ENCODE measurements around the gene PALLD. TPM values are rescaled to one million over a fixed set of nuclear protein-coding genes. Genes with fewer than 3 reads are reported as not detected.
A peak's percentile ranks its signal among the peaks of the same experiment; 100 is the strongest.

PALLD gene
- total RNA-seq, 4 donors from 2014 or later, result 71.8 to 106 (median 83.3) TPM

DNA sequence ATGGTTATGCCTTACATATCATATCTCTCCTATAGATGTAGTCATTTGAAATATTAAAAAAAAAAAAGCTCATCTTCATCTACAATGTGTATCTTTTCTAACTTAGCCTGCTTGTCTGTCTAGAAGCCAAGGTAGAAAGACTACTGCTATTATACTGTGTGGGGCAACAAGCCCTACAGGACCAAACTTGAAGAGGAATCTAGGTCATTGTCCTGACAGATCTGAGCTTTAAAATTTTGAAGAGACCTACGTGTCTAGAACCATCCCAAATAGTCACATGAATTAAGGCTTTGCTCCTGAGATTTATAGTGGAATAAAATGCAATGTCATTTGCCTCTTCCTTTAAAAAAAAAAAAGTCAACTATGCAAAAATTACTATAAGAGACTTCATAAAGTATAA, 95.8 kb downstream of the PALLD start:
- H3K9me3 ChIP-seq, result no peaks in the 10 kb centered on the region
- 44% methylated on average over 1 of the region's 1 CpG for WGBS
- H3K27me3 ChIP-seq, result no peaks in the 10 kb centered on the region
- TF ChIP-seq, protein P1, sequence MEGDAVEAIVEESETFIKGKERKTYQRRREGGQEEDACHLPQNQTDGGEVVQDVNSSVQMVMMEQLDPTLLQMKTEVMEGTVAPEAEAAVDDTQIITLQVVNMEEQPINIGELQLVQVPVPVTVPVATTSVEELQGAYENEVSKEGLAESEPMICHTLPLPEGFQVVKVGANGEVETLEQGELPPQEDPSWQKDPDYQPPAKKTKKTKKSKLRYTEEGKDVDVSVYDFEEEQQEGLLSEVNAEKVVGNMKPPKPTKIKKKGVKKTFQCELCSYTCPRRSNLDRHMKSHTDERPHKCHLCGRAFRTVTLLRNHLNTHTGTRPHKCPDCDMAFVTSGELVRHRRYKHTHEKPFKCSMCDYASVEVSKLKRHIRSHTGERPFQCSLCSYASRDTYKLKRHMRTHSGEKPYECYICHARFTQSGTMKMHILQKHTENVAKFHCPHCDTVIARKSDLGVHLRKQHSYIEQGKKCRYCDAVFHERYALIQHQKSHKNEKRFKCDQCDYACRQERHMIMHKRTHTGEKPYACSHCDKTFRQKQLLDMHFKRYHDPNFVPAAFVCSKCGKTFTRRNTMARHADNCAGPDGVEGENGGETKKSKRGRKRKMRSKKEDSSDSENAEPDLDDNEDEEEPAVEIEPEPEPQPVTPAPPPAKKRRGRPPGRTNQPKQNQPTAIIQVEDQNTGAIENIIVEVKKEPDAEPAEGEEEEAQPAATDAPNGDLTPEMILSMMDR (IDR thresholded peaks at IDR 0.05), result no peak
- TF ChIP-seq EP300 (IDR thresholded peaks at IDR 0.05) (no peak), POLR2AphosphoS5 (IDR thresholded peaks at IDR 0.05) (no peak), POLR2A (IDR thresholded peaks at IDR 0.05) (no peak)
- peaks cover 19% of the 10 kb centered on the region for H3K4me1 ChIP-seq
- no peak overlapping the region for H3K4me3 ChIP-seq
- DNase-seq (ENCODE audit: low spot score in 2 of 2), result no peak
- no peaks in the 10 kb centered on the region for H3K36me3 ChIP-seq
- H3K27ac ChIP-seq, result peak overlapping the region; percentile 48

DNA sequence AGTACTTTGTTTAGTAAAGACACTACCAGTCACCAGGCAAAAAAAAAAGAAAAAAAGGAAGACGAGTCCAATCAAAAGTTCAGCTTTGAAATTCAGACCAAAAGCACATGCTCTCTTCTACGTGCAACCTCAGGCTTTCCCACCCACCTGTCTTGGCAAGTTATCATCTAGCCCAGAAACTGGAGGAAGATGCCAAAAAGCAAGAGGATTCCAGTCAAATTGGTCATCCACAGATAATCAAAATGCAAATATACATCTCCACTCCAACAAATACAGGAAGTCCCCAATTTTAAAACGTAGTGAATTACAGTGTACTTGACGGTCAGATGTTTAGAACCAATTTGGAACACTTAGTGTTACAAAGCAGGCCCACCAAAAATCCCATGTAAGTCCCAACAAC, 96.5 kb downstream of the PALLD start:
- TF ChIP-seq POLR2A (IDR thresholded peaks at IDR 0.05), result no peak
- no peak for TF ChIP-seq POLR2AphosphoS5 (IDR thresholded peaks at IDR 0.05)
- no peak for TF ChIP-seq EP300 (IDR thresholded peaks at IDR 0.05)
- TF ChIP-seq, protein P1 (IDR thresholded peaks at IDR 0.05), result no peak
- Histone ChIP-seq H3K9me3 (no peaks in the 10 kb centered on the region), H3K36me3 (no peaks in the 10 kb centered on the region), H3K27me3 (no peaks in the 10 kb centered on the region), H3K4me3 (no peak overlapping the region), H3K27ac (peak overlapping the region; percentile 48), H3K4me1 (peaks cover 12% of the 10 kb centered on the region)
- 53% methylated on average over 4 of the region's 4 CpGs for WGBS
- DNase-seq (ENCODE audit: low spot score in 2 of 2), result no peak

DNA sequence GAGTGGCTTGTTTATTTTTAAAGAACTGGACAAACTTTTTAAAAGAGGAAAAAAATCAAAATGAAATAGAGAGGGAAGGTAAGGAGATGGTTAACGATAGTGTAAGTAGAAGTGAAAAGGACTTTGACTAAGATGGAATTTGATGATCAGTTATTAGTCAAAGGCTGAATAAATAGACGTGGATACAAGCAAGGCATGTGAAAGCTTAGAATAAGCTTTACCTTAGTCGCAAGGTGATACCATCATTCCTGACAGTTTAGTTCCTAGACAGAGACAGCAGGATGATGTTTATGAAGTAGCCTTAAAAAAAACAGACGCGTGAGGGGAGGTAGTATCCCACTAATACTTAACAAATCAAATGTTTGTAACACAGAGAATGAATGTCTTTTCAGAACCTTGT, 97.3 kb downstream of the PALLD start:
- Histone ChIP-seq H3K9me3 (no peaks in the 10 kb centered on the region), H3K27ac (no peak overlapping the region), H3K36me3 (no peaks in the 10 kb centered on the region), H3K27me3 (no peaks in the 10 kb centered on the region), H3K4me1 (peaks cover 11% of the 10 kb centered on the region), H3K4me3 (no peak overlapping the region)
- DNase-seq (ENCODE audit: low spot score in 2 of 2), result no peak
- 92% methylated on average over 5 of the region's 5 CpGs for WGBS
- TF ChIP-seq, protein P1 (IDR thresholded peaks at IDR 0.05), result no peak
- no peak for TF ChIP-seq POLR2AphosphoS5 (IDR thresholded peaks at IDR 0.05)
- no peak for TF ChIP-seq POLR2A (IDR thresholded peaks at IDR 0.05)
- TF ChIP-seq EP300 (IDR thresholded peaks at IDR 0.05), result no peak

DNA sequence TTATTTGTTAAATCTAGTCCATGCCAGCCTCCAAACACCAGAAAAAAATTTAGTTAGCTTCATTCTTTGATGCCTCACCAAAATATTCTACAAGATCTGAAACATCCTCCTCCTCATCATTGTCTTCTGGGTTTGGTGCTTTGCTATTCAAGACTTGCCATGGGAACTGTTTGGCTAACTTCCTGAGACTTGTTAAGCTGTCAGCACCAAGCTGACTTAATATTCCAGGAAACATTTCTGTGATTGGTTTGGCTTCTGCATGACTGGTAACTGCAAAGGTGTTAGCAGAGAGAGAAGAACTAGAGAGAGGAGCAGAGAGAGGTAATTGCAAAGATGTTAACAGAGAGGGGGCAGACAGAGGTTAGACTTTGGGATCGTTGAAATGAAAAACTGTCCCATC, 101.3 kb downstream of the PALLD start:
- H3K4me1 ChIP-seq, result peaks cover 17% of the 10 kb centered on the region
- 24% methylated on average over 1 of the region's 1 CpG for WGBS

DNA sequence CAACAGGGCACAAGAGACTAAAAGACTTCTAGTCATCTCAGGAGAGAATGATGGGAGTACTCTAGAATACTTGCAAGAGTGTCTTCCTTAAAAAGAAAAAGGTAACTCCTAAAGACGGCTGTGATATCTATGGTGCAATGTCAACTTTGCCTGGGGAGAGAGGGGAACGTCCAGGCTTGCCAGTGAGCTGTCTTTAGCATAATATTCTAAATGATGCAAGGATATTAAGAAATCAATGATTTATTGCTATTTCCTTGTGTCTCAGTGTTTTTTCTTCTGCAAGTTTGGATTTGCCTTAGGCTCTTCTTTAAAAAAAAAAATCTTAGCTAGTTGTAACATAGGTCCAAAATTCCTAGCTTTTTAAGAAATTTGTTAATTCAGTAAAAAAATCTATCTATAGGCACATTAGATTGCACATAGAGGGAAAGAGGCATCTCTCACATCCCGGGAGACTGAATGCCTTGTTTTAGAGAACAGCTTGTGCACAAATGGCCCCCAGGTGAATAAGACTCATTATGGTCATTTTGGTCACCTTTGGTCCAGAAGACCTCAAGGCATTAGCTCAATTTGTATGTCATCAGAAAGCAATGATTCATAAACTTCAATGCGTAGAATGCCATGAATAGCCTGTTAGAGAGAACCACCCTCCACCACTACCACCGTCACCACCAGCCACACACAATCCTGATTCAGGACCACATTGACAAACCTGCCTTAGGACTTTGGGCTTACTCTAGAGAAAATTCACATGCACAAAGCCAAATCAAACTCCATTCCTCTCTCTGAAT, 104.1 kb downstream of the PALLD start:
- WGBS, result 66% methylated on average over 5 of the region's 5 CpGs
- Histone ChIP-seq H3K27ac (no peak overlapping the region), H3K36me3 (no peaks in the 10 kb centered on the region), H3K4me1 (peaks cover 38% of the 10 kb centered on the region), H3K4me3 (no peak overlapping the region), H3K9me3 (no peaks in the 10 kb centered on the region), H3K27me3 (no peaks in the 10 kb centered on the region)
- TF ChIP-seq EP300 (IDR thresholded peaks at IDR 0.05), result no peak
- TF ChIP-seq POLR2AphosphoS5 (IDR thresholded peaks at IDR 0.05), result no peak
- TF ChIP-seq POLR2A (IDR thresholded peaks at IDR 0.05), result no peak
- no peak for DNase-seq (ENCODE audit: low spot score in 2 of 2)

More for the DNA sequence above, 101.3 kb downstream of the PALLD start:
- Histone ChIP-seq H3K9me3 (no peaks in the 10 kb centered on the region), H3K27me3 (no peaks in the 10 kb centered on the region), H3K4me3 (no peak overlapping the region), H3K36me3 (no peaks in the 10 kb centered on the region), H3K27ac (peak overlapping the region; percentile 17)
- no peak for DNase-seq (ENCODE audit: low spot score in 2 of 2)
- TF ChIP-seq, protein P1 (IDR thresholded peaks at IDR 0.05), result no peak
- TF ChIP-seq POLR2A (IDR thresholded peaks at IDR 0.05) (no peak), POLR2AphosphoS5 (IDR thresholded peaks at IDR 0.05) (no peak), EP300 (IDR thresholded peaks at IDR 0.05) (no peak)

Data from suprapubic skin (tissue), 4 donors.